Measurements from ENCODE around the gene SLC1A2.

The SLC1A2 gene

DNA sequence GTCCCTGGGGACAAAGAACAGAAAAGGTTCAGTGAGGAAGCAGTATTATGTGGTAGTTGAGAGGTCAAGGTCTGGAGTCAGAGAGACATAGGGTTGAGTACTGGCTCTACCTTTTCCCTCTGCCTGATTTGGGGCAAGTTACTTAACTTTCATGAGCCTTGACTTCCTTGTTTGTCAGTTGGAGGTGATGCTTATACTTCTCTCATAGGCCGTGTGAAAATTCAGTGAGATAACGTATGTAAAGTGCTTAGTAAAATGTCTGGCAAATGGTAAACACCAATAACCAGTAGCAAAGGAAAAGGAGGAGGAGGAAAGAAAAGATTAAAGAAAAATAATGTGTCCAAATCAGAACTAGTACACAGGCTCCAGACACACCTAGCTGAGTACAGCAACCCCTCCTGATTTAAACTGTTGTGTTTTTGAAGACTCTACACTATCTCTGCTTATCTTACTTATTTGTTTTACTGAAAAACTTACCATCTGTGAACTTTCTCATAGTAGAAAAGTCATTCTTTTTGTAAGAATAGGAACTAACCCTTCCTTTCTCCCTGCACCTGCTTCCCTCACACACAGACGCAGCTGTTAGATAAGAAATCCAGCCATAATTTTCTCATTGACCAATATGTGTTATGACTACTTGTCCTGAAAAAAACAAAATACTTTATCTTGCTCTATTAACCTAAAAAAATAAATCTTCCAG, 153.5 kb downstream of the SLC1A2 start:
- DNase-seq: no peak

DNA sequence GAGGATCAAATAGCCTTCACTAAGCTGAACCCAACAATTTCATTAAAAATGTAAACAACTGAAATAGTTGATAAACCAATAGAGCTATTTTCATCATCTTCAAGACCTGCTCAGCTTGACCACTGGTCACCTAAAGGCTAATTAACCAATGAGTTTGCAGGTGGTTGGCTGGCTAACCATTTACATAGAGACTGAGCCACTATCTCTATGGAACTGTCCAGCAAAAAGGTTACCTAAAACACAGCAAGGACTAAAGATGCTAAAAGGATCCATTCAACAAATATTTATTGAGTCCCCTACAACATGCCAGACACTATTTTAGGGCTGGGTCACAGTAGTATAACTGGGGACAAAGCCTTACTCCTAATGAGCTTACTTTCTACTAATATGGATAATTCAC, 156.6 kb downstream of the SLC1A2 start:
- DNase-seq: no peak

DNA sequence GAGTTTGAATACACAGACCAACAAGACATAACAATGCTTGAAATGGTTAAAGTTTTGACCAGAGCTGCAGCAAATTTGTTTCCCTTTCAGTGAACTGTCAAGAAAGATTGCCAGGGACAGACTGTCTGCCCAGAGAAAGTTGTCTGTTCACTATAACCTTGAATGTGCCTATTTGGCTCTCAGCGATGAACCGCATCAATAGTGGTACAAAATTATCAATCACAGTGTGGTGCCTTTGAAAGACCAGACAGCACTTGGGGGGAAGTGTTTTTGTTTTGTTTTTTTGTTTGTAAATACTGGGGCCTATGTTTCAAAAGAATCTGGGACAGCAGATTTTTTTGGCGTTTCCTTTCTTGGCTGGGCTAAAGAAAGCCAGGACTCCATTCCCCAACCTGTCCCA, 157.3 kb downstream of the SLC1A2 start:
- no peak for DNase-seq

DNA sequence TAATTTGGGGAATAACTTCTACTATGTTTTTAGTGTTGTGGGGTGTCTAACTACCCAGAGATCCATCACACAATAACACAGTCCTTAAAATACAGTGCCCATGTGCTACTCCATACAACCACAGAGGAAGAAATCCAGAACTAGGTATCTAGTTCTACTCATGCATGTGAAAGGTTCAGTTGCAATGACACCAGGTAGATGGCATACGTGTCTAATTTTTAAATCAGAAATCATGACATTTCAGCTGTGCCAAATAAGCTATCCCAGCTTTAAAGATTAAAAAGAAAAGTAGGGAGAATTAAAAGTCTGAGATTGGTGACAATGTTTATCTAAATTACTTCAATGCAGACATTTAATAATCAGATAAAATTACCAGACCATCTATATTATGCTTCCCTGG, 158.2 kb downstream of the SLC1A2 start:
- no peak for DNase-seq

DNA sequence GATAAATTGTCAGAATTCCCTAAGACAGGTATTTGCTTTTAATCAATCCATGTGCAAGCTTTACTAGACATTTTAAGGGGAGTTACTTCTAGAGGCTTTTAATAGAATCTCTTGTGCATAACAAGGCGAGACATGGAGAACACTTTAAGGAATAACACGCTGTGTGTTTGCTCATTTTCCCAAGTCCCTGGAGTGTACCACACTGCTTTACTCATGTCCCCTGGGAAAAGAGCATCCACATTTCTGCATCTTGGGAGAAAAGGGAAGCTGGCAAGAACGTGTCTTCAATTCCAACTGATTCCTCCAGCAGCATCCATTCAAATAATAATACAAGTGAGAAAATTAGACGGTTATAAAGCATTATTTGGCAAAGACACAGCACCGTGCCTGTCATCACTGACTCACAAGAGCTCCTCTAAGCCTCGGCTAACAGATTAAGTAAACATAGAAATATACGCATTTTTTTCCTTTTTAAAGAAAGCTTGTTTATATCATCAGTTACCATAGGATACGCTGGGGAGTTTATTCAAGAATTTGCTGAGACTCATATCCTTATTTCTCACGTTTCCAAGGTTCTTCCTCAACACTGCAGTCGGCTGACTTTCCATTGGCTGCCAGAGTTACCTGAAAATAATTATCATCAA, 158.9 kb downstream of the SLC1A2 start:
- no peak for DNase-seq

DNA sequence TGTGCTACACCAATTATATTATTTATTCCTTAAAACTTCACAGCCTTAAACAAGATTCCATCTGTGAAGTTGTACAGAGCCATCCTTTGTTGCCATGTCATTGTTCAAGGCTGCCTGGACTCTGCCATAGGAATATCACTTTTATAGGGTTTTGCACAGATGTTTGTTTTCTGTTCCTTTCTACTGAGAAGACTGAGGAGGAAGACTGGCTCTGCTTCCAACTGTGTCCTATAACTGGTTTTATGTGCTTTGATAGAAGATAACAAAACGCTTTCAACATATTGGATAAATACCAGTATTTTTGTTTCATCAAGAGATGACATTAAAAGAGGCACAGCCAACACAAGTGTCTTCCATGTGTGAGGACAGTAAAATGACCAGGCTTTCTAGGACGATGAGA, 159.8 kb downstream of the SLC1A2 start:
- DNase-seq: no peak

DNA sequence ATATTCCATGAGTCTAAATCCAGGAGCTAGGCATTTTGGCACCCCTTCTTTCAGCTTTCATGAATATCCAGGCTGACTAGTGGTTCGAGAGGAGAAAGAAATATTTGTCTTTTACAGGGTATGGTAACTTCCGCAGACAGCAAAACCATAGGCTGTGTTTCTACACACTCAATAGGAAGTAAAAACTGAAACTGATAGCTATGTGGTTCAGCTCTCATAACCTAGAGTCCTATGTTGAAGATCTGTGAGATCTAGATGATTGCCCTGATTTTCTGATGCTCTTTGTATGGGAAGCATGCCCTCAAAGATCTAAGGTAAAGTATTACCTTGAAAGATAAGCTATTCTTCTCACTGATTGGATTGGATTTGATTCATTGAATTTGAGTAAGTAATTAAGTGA, 162.1 kb downstream of the SLC1A2 start:
- no peak for DNase-seq

DNA sequence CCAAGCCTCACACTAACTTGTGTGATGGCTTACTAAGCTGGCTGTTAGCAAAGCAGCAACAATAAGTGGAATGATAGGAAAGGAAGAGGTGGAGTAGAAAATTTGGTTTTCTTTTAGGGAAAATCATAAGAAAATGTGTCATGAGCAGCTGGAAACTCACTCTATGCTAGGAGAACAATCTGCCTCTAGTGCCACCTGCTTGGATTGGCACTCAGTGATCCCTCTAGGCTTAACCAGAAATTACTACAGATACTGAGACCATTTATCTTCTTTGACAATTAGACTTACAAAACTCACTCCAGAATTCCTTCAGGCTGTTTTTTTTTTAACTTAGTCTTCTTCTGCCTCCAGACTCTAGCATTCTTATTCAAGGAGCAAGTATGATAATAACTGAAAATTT, 163.1 kb downstream of the SLC1A2 start:
- no peak for DNase-seq

DNA sequence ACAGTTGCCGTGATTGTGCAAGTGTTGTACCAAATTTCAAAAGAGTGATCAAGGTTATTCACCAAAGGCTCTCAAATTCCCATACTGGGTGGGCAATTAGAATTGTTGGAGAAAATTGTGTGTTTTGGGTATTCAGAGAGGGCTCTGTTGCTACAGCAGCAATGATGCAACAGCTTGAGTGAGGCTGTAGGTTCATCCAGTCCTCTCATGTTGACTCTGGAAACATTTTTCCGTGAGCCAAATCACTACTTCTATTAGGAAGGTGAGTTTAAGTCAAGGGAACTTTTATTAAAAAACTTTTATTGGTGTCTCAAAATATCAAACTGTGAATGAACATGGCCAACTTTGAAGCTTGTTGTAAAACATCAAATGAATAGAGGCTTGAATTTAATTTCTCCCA, 163.8 kb downstream of the SLC1A2 start:
- no peak for DNase-seq

DNA sequence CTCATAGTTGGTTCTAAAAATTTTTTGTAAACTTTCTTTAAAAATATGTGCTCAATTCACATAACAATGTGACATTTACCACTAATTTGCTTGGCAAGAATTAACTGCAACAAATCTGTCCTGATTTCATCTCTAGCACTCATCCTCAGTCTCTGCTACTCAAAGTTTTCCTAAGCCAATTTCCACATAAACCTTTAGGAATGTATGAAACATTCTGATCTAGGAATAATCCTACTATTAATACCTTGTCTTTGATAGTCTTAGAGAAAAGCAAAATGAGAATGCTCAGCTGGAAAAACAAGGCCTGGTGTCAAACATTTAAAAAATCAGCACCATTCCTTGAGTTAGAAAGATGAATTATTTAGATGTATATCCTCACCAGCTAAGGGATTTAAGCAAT, 166.1 kb downstream of the SLC1A2 start:
- no peak for DNase-seq

DNA sequence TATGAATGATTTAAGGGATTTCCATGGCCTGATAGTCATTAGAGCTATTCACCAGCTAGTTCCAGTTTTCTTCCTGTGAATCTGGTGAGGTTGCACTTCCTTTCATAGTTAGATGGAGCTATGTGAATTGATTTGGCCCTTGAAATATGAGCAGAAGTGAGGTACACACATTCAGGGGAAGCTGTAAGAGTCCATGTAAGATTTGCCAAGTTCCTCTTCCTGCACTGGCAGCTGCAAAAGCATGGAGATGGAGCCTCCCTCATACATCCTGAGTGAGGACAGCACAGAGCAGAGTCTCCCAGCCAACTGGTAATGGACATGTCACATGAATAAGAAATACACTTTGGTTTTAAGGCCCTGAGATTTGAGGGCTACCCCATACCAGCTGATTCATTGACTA, 168.7 kb downstream of the SLC1A2 start:
- DNase-seq: no peak

DNA sequence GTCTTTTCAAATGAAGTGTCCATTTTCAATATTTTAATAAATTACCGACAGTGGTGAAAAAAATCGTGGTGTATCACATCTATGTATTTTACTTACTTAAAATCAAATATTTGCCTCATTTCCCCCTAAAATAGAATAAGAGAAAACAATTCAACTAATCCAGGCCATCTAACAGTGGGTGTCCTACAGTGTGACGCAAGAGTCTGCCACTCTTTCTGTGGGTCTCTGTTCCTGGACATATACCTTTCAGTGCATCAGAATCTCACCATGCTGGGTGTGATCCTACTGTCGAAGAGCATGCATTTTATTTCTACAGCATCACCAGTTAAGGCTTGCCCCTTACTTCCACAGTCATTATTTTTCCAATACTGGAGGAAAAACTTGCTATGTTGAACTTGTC, 169.2 kb downstream of the SLC1A2 start:
- no peak for DNase-seq

DNA sequence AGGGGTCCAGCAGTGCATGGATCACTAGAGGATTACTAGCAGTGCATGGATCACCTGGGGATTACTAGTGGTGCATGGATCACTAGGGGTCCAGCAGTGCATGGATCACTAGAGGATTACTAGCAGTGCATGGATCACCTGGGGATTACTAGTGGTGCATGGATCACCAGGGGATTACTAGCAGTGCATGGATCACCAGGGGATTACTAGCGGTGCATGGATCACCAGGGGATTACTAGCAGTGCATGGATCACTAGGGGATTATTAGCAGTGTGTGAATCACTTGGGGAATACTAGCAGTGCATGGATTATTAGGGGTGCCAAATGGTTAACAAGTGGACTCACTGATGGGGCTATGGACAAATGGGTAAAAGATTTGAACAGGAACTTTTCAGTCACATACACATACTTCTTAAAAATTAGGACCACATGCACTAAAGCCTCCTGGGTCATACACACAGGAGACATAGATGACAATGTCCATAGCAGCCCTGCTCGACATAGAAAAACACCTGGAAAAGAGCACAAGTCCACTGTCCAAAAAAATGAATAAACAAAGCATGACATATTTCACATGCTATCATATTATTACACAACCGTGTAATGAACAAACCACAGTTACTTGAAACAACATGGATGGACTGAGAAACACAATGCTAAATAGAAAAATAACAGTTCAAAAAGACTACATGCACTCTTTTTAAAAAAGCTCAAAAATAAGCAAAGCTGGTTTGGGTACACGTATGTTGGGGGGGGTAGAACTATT, 170.6 kb downstream of the SLC1A2 start:
- DNase-seq: no peak

DNA sequence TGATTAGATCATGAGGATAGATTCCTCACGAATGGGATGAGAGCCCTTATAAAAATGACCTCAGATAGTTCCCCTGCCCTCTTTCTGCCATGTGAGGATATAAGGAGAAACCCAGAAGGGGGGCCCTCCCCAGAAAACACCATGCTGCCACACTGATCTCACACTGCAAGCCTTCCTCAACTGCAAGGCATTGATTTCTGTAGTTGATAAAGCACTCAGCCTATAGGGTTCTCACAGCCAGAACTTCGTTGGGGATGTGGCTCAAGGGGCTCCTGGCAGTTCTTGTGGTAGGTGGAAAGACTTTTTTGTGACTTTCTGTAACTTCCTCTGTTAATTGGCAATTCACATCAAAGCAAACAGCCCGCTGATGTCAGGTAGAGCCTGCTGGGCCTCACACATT, 171.5 kb downstream of the SLC1A2 start:
- DNase-seq: no peak

DNA sequence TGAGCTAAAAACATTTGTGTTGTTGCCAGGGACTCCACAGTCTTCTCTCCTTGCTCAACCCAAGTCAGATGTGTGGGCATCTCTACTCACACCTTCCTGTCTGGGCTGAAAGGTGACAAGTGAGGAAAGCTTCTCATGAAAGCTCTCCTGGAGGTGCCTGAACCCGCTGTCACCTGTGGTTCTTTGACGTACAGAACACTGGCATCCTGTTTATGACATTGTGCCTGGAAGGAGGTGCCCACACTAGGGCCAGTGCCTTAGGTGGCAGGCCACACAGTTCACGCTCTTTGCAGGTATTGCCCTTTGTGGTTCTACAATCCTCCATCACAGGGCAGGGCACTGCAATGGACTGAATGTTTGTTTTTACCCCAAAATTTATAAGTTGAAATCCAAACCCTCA, 171.9 kb downstream of the SLC1A2 start:
- no peak for DNase-seq

DNA sequence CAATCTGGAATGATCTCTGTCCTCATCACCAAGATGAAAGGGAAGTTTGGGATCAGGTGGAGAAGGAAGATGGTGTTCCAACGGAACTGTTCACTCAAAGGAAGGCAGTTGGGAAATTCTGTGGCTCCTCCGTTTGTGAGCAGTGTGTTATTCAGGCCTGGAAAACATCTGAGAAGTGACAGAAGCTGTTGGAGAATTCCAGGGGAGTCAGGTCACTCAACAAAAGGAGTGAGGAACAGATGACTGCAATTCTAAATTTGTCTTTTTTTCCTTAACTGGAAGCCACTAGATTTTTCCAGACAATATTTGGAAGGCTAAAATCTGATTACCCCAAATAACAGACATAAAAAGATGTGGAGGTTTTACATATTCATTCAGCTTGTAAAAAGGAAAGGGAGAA, 172.6 kb downstream of the SLC1A2 start:
- no peak for DNase-seq

DNA sequence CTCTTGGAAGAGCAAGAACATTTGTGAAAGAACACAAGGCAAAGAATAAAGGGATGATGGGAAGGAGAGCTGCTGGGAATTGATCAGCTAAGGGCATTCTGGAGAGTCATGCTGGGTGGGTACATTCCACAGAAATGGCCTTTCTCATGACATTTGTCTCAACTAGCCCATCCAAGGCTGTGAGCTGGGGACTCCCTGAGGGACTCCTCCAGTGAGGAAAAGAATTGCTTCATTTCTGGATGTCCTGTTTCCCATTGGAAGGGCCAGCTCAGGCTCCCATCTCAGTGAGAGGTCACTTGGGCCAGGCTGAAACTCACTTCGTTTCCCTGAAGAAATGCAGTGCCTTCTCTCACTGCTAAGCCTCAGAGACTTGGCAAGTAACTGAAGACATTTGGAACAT, 173.6 kb downstream of the SLC1A2 start:
- DNase-seq: no peak

DNA sequence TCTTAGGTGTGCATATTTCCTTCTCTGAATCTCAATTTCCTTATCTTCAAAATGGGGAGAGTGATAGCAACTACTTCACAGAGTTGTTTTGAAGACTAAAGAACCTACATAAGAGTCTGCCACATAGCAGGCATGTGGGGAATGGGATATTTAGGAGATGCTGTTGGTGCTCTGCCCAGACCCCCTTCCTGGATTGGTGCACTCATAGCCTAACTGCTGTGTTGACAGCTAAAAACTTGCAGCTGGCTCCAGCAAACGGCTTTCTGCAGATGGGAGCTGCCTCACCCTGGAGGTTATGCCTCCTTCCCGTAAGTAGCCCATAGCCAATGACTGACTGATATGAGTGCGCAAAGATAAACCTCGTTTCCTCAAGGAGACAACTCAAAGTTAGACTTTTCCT, 174.3 kb downstream of the SLC1A2 start:
- DNase-seq: no peak

DNA sequence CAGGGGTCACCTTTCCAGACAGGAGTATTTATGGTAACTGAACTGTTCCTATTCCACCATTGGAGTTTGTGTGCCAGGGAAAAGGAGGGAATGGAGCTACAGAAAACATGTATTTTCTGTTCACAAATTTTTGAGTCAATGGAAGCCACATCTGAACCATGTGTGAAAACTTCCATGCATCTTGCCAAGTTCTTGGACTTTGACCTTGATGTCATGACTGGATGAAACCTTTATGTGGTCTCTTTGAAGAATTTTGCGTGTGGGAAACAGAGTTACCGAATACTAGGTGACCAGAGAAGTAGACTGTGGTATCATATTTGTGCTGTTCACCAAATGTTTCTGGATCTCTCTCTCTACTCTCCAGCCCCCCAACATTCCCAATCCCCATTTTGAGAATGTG, 175.6 kb downstream of the SLC1A2 start:
- no peak for DNase-seq

DNA sequence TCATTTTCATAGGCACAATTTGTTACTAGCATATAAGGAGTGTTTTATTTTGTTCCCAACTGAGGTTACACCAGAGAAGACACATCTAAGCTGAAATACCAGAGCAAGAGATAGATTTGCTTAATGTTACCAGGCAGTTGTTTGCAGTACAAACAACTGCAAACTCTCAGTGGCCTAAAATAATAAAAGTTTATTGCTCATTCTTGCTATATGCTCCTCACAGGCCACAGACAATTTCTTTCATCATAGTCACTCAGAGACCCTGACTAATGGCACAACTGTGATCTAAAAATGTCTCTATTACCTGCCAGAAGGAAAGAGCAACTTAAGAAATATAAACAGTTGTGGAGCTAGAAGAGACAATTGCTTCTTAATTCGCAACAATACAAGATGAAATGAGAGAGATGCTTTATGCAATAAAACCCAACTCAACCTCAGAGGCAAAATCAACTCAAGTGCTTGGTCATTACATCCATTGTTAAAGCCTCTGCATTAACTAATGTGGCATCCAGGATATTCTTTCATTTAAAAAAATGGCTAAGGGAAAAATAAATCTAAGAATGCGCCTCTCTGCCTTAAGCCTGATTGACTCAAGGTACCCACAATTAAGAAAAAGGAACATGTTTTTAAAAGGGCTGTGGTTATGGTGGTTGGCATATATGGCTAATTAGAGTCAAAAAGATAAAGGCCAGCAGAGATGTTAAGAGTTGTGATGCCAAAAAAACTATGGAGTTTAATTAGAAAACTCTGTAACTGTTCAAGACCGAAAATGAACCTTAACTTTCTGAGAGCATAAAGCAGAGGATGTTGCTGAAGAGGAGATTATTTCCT, 176.7 kb downstream of the SLC1A2 start:
- no peak for DNase-seq

DNA sequence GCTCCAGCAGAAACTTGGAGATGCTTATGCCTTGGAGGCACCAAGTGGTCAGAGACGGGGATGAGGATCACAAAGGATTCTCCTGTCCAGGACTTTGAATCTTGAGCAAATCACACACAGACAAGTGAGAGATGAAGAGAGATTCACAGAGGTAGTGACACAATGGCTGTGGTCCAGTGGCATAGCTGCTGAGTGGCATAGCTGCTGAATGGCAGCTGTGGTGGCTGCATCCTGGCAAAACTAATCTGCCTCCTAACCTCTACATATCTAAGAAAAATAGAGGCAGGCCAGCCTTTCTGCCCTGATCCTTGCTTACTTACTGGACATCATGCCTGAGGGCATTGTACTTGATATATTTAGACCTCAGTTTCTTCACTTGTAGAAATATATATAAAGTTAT, 177.8 kb downstream of the SLC1A2 start:
- DNase-seq: no peak

DNA sequence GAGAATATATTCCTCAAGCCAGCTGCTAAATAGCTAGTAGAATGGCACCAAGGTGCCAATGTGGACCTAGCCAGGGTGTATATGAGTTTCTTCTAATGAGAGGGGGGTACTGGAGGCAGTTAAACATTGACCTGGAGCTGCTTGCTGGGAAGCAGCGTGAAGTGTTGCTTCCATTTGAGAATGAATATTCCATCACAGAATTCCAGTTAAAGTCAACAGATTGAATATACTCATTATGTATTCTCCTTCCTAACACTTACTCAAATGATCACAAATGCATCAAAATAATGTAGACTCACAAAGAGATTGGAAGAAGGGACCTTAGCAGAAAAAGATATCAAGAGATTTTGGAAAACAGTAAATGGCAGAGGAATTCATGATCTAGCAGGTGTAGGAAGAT, 178.3 kb downstream of the SLC1A2 start:
- DNase-seq: no peak

DNA sequence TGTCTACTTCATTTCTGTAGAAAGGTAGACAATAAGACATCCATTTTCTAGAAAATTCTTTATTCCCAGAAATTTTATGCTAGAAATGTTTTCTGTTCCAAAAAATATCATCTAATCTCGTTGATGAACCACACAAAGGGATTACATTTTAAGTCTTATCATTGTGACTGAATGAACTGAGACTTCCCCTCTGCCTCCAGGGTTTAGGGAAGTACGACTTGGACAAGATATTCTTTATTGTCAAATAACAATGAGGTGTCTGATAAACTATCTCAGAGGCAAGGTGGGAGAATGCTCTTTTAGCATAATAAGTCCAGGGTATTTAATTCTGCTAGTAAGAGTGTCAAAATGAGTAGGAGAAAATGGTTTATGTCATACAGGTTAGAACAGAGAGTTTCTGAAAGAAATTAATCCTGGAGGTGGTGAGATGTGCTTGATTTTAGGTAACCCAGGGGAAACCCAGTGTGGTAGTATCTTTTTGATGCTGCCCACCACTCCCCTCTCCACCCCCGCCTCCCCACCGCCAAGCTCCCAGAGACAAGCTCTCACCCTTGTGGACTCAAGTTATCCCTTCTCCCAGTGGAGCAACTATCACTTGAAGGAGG, 179.8 kb downstream of the SLC1A2 start:
- DNase-seq: peak in 1 of 2 experiments; percentile 7

All from AML-193 (cell line).